DOHH2 (cell line): ENCODE measurements around the gene PCYOX1L.

Experiments used
- H3F3A ChIP-seq: fragments of 200-600 bp; sonication (generic), shearing (Covaris generic); 2 replicates; pipeline ENCODE4 v1.6.0; 2016; ENCODE audit warnings: antibody characterized with exemption, mild to moderate bottlenecking; ENCODE audit not compliant: control insufficient read depth, insufficient read depth
- H3K27ac ChIP-seq: fragments of 200-600 bp; sonication (generic); 2 replicates; pipeline ENCODE4 v1.5.1; 2014; ENCODE audit warnings: low read depth, mild to moderate bottlenecking, low read length, moderate library complexity
- H3K27me3 ChIP-seq: fragments of 200-600 bp; sonication (generic); 2 replicates; pipeline ENCODE4 v1.6.1; 2014; ENCODE audit warnings: mild to moderate bottlenecking, low read length, mixed read lengths; ENCODE audit not compliant: control insufficient read depth
- H3K36me3 ChIP-seq: fragments of 200-600 bp; sonication (generic); 2 replicates; pipeline ENCODE4 v1.6.1; 2014; ENCODE audit warnings: mild to moderate bottlenecking, low read length, moderate library complexity, mixed read lengths; ENCODE audit not compliant: control insufficient read depth
- H3K4me1 ChIP-seq: fragments of 200-600 bp; sonication (generic); 2 replicates; pipeline ENCODE4 v1.6.1; 2014; ENCODE audit warnings: mild to moderate bottlenecking, low read length, mixed read lengths; ENCODE audit not compliant: control insufficient read depth
- H3K4me2 ChIP-seq: fragments of 200-600 bp; sonication (generic); 2 replicates; pipeline ENCODE4 v1.6.0; 2014; ENCODE audit warnings: mild to moderate bottlenecking, low read length, moderate library complexity
- H3K4me3 ChIP-seq: fragments of 200-600 bp; sonication (generic); 2 replicates; pipeline ENCODE4 v1.5.1; 2014; ENCODE audit warnings: mild to moderate bottlenecking, low read length, mixed read lengths
- H3K79me2 ChIP-seq: fragments of 200-600 bp; sonication (generic); 2 replicates; pipeline ENCODE4 v1.6.1; 2014; ENCODE audit warnings: mild to moderate bottlenecking, low read length, mixed read lengths; ENCODE audit not compliant: control insufficient read depth
- H3K9me2 ChIP-seq: fragments of 200-600 bp; sonication (generic); replicated peaks from 2 replicates; pipeline ENCODE4 v1.6.1; 2014; ENCODE audit warnings: mild to moderate bottlenecking, low read length, mixed read lengths; ENCODE audit not compliant: control insufficient read depth
- H3K9me3 ChIP-seq: fragments of 200-600 bp; sonication (generic); 2 replicates; pipeline ENCODE4 v1.6.1; 2014; ENCODE audit warnings: antibody characterized with exemption, low read length, mixed read lengths; ENCODE audit not compliant: control insufficient read depth, insufficient read depth
- H4K20me1 ChIP-seq: fragments of 200-600 bp; sonication (generic); 2 replicates; pipeline ENCODE4 v1.6.0; 2014; ENCODE audit warnings: low read depth, mild to moderate bottlenecking, antibody characterized with exemption, low read length, moderate library complexity; ENCODE audit not compliant: control insufficient read depth, insufficient read depth
- EZH2phosphoT487 ChIP-seq: fragments of 200-600 bp; sonication (generic); IDR thresholded peaks from 2 replicates; pipeline ENCODE4 v1.6.1; 2017; ENCODE audit warnings: borderline replicate concordance, mild to moderate bottlenecking, antibody characterized with exemption, low read length, moderate library complexity, mixed read lengths
- TF ChIP-seq, protein P1 (sequence below): fragments of 200-600 bp; sonication (generic); IDR thresholded peaks from one replicate; pipeline ENCODE4 v1.5.1; 2014; ENCODE audit warnings: antibody characterized with exemption, mild to moderate bottlenecking, low read depth, low read length; ENCODE audit not compliant: poor library complexity, severe bottlenecking

The PCYOX1L gene

DNA sequence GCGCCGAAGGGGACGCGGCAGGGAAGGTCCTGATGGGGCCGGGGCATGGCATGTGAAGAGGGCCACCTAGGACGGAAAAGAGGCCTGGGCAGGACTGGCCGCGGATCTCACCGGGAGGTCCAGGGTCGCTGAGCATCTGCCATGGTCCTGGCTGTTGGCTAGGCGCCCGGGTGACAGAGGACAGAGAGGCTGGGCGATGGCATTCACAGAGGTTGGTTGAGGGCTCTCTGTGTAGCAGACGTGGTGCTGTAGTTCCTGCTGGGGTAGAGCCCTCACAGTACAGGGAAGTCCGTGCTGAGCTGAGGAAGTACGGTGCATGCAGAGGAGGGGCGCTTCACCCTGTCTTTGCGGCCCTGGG is 427 bp downstream of the PCYOX1L start:
- Histone ChIP-seq H3K4me2 (peak overlapping the region; percentile 90), H4K20me1 (no peaks in the 10 kb centered on the region; the same call in 1 of the 2 replicates), H3K4me1 (peaks cover 52% of the 10 kb centered on the region), H3K27me3 (no peaks in the 10 kb centered on the region), H3K4me3 (peak overlapping the region; percentile 90), H3K27ac (peak overlapping the region; percentile 52), H3F3A (peaks cover 23% of the 10 kb centered on the region), H3K79me2 (peaks cover 60% of the 10 kb centered on the region), H3K9me3 (no peaks in the 10 kb centered on the region), H3K36me3 (peaks cover 69% of the 10 kb centered on the region), H3K9me2 (no peaks in the 10 kb centered on the region)
- TF ChIP-seq EZH2phosphoT487 = no peak
- TF ChIP-seq, protein P1, sequence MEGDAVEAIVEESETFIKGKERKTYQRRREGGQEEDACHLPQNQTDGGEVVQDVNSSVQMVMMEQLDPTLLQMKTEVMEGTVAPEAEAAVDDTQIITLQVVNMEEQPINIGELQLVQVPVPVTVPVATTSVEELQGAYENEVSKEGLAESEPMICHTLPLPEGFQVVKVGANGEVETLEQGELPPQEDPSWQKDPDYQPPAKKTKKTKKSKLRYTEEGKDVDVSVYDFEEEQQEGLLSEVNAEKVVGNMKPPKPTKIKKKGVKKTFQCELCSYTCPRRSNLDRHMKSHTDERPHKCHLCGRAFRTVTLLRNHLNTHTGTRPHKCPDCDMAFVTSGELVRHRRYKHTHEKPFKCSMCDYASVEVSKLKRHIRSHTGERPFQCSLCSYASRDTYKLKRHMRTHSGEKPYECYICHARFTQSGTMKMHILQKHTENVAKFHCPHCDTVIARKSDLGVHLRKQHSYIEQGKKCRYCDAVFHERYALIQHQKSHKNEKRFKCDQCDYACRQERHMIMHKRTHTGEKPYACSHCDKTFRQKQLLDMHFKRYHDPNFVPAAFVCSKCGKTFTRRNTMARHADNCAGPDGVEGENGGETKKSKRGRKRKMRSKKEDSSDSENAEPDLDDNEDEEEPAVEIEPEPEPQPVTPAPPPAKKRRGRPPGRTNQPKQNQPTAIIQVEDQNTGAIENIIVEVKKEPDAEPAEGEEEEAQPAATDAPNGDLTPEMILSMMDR = no peak

DNA sequence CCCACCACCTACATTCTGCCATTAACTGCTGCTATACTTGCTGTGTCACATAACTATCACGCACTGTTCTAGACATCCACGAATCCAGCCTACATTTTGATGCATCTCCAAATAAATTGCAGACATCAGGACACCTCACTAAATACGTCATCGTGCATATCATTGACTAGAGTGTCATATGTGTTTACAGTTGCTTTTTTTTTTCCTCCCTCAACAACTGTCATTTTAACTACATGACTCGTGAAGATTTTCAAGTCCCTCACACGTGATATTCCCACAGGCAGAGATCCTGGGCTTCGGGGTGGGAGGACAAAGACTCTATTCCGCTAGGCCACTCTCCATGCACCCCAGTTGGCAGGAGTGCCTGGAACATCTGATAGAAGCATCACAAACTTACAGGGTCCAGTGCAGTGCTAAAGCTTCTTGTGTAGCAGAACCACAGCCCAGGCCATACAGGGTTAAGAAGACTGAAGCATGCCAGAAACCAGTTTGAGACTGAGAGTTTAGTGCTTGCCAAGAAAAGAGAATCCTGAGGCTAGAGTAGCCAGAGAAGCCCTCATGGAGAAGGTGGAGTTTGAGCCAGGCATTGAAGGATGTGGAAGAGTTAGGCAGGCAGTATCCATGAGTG is 1.1 kb downstream of the PCYOX1L start:
- peak overlapping the region; percentile 90 for H3K4me2 ChIP-seq
- H3F3A ChIP-seq = peaks cover 17% of the 10 kb centered on the region
- TF ChIP-seq, protein P1 = no peak
- no peak for TF ChIP-seq EZH2phosphoT487
- peaks cover 45% of the 10 kb centered on the region for H3K4me1 ChIP-seq
- H3K79me2 ChIP-seq = peaks cover 53% of the 10 kb centered on the region
- H3K27ac ChIP-seq = 0 out of 2 replicates have a peak overlapping the region, but pooled peaks have one; percentile 52
- H4K20me1 ChIP-seq = no peaks in the 10 kb centered on the region; the same call in 1 of the 2 replicates
- peak overlapping the region; percentile 90 for H3K4me3 ChIP-seq
- no peaks in the 10 kb centered on the region for H3K9me3 ChIP-seq
- H3K27me3 ChIP-seq = no peaks in the 10 kb centered on the region
- no peaks in the 10 kb centered on the region for H3K9me2 ChIP-seq
- H3K36me3 ChIP-seq = peaks cover 65% of the 10 kb centered on the region

DNA sequence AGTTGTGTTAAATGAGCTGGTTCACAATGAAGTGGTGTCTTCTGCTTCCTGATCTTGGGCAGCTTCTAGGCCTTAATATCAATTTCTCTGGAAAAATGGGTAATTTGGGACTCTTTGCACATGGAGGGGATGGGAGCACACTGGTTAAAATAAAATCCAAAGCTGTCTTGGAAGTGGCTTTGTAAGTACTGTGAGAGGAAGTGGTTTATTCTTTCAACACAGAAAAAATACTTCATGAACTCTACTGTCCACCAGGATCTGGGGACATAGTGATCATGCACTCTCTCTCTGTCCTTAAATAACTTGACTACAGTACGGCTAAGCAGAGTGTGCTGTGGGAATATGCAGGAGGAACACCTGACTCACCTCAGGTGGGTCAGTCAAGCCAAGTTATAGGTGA is 2.4 kb downstream of the PCYOX1L start:
- Histone ChIP-seq H3K27me3 (no peaks in the 10 kb centered on the region), H3K9me2 (no peaks in the 10 kb centered on the region), H3K27ac (no peak overlapping the region), H3K79me2 (peaks cover 43% of the 10 kb centered on the region), H3K4me1 (peaks cover 40% of the 10 kb centered on the region), H4K20me1 (no peaks in the 10 kb centered on the region; the same call in 1 of the 2 replicates), H3K9me3 (no peaks in the 10 kb centered on the region), H3F3A (peaks cover 10% of the 10 kb centered on the region), H3K4me3 (no peak overlapping the region), H3K36me3 (peaks cover 53% of the 10 kb centered on the region), H3K4me2 (no peak overlapping the region)
- no peak for TF ChIP-seq EZH2phosphoT487
- TF ChIP-seq, protein P1 = no peak
